Amygdala (tissue), 56 donors: Measurements from ENCODE around the gene CSNK1G1.
"Not testable (repeated sequence)": the region's sequence is repeated elsewhere in the genome, so short reads cannot be mapped to it uniquely, and the experiment has no call there.

Experiments
- DNase-seq, 56 donors: peaks; one replicate each; lab custom pipeline; 2025; lab: John Stamatoyannopoulos, UW

CSNK1G1 gene

DNA sequence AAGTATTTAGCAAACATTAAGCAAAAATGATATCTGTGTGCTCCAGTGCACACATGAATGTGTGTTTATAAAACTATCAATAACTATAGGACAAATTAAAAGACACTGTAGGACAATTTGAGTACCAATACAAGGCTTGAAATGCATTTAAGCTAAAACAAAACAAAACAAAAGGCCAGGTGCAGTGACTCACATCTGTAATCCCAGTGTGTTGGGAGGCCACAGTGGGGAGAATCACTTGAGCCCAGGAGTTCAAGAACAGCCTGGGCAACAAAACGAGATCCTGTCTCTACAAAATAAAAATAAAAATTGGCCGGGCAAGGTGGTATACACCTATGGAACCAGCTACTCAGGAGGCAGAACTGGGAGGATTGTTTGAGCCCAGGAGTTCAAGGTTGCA is 50.7 kb downstream of the CSNK1G1 start:
- DNase-seq = no peak

DNA sequence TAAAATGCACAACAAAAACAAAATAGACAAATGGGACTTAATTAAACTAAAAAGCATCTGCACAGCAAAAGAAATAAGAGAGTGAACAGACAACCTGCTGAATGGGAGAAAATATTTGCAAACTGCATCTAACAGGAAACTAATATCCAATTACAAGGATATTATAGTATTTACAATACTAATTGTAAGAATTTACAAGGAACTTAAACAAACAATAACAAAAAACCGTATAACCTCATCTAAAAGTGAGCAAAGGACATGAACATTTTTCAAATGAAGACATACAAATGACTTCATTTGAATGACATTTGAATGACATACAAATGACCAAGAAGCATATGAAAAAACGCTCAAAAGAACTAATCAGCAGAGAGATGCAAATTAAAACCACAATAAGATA is 66.4 kb downstream of the CSNK1G1 start:
- no peak for DNase-seq

DNA sequence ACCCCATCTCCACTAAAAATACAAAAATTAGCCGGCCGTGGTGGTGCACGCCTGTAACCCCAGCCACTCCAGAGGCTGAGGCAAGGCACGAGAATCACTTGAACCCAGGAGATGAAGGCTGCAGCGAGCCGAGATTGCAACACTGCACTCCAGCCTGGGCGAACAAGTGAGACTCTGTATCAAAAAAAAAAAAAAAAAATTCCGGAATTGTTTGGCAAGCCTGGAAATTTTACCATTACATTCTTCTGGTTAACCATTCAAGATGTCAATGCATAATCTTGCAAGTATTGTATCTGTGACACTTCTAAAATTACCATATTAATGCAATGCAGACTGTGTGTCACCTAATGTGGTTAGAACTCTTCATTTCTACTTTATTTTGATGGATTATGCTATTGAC is 67.0 kb downstream of the CSNK1G1 start:
- no peak for DNase-seq

DNA sequence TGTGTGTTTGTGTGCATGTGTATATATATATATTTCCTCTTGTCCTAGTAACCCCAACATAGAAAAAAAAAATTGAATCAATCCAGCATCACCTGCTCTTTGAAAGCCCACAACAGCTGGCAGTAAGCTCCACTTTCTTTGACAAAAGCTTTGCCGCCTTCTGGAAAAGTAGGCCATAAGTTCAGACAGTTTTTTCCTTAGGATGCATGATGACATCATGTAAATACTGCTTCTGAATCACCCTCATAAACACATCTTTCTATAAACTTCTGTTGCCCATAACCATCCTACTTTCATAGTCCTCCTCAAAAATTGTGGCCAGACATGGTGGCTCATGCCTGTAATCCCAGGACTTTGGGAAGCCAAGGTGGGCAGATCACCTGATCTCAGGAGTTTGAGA is 67.4 kb downstream of the CSNK1G1 start:
- DNase-seq = no peak

DNA sequence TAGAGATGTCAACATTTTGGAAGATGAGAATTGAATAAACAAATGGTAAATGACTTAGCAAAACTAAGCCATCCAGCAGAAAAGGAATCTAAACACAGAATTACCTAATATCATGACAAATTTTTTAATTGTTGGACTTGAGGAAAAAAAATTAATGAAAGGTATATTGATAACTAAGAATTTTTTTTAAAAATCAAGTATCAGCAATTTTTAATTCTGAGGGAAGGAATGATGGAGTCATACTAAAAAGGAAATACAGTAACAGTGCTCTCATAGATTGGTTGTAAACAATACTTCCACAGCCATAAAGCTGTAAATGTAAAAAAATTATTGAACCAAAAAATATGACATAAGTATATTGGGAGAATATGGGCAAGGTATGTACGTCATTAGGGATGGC is 68.0 kb downstream of the CSNK1G1 start:
- no peak for DNase-seq

DNA sequence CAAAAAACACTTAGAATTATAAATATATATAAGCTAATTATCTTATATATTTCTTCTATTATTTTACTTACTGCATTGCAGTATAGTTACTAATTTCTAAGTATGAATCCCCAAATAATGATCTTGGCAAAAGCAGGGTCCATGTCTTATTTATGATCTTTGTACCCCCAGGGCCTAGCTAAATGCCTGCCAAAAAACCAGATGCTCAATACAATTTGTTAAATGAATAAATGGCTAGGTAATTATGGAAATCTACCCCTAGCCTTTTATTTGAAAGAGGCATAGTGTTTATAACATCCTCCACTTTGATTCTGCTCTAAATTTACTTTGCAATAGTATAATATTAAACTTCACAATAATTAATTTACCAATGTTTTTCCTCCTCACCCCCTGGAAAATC is 69.5 kb downstream of the CSNK1G1 start:
- no peak for DNase-seq

DNA sequence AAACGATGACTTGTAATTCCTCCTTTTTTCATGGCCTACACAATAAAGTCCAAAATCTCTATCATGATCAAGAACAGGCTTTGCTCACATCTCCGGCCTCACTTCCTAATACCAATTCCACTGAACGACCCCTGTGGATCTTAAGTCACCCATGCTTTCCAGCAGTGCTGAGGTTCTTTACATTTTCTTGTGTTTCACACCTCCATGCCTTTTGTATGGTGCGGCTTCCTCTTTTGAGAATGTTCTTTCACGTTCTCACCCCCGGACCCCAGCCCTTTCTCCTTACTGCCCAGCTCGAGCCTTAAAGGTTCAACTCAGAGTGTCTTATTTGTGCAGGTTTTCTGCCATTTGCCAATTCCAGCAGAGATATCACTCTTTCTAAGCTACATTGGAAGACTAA is 70.1 kb downstream of the CSNK1G1 start:
- no peak for DNase-seq

DNA sequence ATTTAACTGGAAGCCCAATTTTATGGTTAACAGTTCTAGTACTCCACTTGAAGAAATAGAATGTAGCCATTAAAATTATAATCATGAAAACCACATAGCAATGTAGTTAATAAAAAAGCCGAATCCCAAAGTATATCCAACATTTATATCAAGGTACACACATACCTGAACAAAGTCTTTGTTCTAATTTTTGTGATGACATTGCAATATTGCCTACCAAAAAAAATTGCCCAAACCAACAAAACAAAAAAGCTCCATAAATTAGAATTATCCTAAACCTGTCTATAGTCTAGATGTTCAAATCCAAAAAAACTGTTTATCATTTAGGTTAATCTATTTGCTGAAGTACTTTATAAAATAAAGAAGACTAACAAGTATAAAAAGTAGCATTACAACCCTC is 70.8 kb downstream of the CSNK1G1 start:
- no peak for DNase-seq

DNA sequence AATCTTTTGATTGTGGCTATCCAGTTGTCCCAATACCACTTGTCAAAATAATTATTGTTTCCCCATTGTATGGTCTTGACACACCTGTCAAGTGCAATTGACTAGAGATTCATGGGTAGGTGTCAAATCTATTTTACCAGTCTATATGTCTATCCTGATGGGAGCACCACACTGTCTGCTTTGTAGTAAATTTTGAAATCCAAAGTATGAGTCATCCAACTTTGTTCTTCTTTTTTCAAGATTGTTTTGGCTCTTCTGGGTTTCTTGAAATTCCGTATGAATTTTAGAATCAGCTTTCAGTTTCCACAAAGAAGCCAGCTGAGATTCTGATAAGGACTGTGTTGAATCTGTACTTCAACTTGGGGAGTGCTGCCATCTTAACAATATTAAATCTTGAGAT is 71.9 kb downstream of the CSNK1G1 start:
- no peak for DNase-seq

DNA sequence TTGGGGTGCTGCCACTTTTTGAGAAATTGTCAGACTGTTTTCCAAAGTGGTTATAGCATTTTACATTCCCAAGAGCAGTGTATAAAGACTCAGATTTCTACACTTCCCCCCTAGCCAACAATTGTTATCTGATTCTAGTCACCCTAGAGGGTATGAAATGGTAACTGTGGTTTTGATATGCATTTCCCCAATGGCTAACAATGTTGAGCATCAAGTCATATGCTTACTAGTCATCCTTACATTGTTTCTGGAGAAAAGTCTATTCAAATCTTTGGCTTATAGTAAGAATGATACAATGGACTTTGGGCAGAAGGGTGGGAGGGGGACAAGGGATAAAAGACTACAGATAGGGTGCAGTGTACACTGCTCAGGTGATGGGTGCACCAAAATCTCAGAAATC is 73.3 kb downstream of the CSNK1G1 start:
- no peak for DNase-seq

DNA sequence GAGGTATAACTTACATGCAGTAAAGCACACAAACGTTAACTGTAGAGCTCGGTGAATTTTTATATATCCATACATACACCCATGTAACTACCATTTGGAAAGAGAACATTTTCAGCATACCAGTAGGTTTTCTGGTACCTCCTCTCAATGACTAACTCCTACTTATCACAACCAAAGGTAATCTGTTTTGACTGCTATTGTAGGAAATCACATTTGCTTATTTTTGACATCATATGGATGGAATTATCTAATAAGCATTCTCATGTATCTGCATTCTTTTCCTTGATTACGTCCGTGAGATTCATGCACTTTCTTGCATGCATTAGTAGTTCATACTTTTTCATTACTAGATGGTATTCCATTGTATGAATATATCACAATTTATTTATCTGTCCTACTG is 76.8 kb downstream of the CSNK1G1 start:
- DNase-seq = no peak

DNA sequence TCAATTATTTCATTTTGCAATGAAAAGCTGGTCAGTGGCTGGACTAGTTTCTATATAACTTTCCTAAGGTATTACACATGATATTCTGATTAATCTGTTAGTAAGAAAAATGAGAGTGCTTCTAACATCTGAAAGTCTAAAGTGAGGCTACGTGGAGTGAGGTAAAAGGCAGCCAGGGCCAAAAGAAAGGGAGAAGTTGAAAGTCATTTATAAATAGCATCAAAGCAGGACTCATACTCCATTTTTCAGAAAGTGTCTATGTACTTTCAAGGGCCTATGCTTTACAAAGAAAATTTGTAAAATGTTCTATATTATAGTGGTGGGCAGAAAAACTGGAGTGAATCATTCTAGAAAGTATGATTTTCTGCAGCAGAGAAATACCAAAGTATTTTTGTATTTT is 80.0 kb downstream of the CSNK1G1 start:
- no peak for DNase-seq

DNA sequence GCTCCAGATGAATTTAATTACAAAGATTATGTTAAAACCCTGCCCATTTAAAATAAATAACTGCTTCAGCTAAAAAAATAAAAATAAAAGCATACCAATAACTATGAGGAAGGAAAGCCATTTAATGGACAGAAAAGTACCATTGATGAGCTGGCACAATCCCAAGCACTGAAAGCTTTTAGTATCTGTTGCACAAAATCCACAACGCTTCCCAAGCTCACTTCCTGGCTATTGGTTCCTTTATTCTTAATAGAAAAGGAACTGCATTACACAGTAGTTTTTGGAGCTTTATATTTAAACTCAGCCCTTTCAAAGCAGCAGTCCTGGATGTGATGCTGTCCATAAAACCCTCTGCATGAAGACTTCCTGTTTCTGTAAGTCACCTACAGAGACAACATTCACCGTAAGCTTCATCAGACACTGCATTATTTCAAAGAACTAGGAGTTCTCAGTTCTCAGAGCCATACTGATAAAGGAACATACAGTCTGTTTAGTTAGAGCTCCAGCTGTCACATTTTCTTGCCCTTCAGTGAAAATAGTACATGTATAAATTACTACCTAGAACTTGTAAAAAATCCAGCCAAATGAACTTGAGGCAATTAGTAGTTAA is 81.5 kb downstream of the CSNK1G1 start:
- DNase-seq = no peak

DNA sequence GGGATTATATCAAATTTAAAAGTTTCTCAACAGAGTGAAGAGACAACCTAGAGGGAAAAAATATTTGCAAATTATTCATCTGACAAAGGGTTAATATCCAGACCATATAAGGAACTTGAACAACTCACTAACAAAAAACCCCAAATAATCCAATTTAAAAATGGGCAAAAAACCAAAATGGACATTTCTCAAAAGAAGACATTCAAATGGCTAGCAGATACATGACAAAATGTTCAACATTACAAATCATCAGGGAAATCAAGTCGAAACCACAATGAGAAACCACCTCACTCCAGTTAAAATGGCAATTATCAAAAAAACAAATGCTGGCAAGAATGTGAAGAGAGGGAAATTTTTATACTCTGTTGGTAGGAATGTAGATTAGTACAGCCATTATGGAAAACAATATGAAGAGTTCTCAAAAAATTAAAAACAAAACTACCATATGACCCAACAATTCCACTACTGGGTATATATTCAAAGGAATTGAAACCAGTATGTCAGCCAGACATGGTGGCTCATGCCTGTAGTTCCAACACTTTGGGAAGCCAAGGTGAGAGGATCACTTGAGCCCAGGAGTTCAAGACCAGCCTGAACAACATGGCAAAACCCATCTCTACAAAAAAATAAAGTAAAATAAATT is 88.5 kb downstream of the CSNK1G1 start:
- no peak for DNase-seq

DNA sequence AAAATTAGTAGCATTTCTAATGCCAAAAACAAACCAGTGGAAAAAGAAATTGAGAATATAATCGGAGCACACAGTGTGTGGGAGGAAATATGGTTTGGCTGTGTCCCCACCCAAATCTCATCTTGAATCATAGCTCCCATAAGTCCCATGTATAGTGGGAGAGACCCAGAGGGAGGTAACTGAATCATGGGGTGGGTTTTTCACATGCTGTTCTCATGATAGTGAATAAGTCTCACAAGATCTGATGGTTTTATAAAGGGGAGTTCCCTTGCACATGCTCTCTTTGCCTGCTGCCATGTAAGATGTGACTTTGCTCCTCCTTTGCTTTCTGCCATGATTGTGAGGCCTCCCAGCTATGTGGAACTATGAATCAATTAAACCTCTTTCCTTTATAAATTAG is 90.8 kb downstream of the CSNK1G1 start:
- not testable (repeated sequence) for DNase-seq

DNA sequence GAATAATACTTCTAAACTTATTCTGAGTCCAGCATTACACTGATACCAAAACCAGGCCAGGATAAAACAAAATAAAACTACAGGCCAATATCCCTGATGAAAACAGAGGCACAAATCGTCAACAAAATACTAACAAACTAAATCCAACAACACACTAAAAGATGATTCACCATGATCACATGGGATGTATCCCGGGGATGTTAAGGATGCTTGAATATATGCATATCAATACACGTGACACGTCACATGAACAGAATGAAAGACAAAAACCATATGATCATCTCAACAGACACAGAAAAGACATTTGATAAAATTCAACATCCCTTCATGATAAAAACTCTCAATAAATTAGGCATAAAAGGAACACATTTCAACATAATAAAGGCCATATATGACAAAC is 91.5 kb downstream of the CSNK1G1 start:
- DNase-seq = no peak

DNA sequence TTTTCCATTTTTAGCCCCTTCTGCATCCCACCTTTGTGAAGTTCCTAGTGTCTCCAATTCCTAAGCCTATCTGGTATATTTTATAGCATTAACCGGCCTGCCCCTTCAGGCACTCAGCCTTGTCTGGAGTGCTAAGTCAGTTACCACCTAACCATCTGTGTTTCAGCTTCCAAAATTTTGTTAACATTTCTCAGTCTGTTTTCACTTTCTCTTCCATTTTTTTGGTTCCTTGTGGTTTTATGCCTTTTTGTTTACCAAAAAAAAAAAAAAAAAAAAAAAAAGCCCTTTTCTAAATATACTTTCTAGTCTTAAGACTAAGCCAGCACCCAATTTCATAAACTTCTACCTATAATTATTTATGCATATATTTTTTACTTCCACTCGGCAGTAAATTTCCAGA is 92.4 kb downstream of the CSNK1G1 start:
- no peak for DNase-seq

DNA sequence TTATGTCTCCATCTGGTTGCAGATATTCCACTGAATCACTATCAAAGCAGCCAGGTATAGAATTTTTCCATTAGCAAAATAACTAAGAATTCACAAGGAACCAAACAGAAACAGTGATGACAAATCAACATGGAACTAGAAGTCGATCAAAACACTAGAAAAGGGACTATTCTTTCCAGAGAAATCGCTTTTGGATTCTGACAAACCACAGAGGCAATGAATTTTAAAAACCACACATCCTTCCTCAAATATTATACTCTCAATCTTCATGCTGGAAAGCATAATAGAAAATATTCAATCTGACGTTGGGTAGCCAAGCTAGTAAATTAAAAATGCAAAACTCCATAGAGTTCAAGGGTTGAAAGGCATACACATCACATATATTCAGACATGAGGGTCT is 99.9 kb downstream of the CSNK1G1 start:
- no peak for DNase-seq

DNA sequence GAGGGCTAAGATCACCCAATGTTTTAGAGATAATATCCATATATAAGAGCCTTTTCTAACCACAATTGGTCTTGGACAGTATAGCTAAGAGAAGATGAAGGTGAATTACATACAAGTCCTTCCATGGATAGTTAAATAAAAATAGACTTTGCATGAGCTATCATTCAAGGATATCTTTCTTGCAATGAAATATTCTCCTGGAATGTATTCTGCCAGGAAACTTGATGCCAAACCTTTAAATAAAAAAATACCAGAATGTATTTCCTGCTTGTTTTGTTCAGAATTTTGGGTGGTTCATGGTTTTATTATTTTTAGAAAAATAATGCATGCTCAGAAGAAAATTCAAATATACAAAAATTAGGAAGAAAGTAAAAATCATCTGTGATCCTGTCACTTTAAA is 104.3 kb downstream of the CSNK1G1 start:
- DNase-seq = no peak

DNA sequence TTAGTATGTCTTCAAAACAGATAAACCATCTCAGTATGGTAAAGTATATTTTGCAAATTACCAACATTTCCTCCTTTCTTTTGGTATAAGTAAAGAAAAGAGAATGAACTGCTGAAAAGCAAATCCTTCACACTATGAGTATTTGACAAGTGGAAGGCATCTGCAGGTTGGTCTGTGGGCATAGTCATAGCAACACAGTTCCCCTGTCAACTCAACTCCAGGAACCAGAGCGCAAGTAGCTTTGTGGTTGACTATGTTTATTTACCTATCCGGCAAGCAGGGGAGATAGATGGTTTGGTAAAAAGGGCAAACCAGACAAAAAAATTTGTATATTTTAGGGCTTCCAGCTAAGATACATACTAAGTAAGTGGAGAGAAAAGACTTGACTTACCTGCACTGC is 104.9 kb downstream of the CSNK1G1 start:
- no peak for DNase-seq

DNA sequence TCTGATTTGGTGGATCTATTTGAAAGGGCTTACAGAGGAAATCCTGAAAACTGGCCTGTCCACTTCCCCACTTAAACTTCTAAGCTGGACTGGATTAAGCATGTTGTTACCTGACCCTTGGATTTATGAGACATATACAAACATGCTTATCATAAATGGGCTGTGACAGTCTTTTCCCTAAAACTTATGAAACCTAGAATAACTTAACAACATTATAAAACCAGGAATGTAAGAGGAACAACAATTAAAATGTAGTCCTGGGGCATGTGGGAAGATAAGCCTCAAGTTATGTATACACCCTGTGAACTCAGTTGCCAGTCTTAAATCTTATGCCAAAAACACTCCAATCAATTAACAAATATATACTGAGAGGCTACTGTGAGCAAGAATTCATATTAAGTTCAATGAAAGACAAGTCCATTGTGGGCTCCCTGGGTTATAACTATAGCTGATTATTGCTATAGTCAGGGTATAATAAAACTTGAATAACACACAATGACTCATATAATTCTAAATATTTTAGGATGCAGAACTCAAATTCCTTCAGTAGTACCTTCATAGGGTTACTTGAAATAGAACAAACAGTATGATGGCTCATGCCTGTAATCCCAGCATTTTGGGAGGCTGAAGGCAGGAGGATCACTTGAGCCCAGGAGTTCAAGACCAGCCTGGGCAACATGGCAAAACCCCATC is 105.9 kb downstream of the CSNK1G1 start:
- no peak for DNase-seq

DNA sequence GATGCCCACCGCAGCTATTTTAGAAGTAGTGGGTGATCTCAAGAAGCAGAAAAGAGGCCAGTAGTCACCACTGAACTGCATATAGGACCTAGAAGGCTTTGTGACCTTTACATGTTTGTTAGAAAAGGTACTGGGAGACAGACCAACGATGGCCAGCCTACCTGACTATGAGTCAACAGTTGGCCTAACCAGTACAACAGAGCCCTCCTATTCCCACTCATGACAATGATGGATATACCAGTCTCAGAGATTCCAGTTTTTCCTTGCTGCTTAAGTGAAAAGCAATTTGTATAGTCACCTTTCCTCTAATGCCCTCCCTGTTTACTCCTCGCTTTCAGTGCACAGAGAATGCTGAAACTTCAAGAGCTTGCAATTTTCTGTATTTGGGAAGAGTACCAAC is 106.6 kb downstream of the CSNK1G1 start:
- DNase-seq = no peak
